Gastroesophageal sphincter (tissue), 3 donors: ENCODE results near the gene PUS1.

Experiments
- CTCF ChIP-seq, 4 experiments: fragments of 200-600 bp in 2 of 4; fragments of 450-650 bp in 2 of 4; sonication (generic) in 1 of 4; IDR thresholded peaks; one replicate each; pipeline ENCODE4 v1.5.1; 2017 to 2019; ENCODE audit warnings: antibody characterized with exemption in 4 of 4, mild to moderate bottlenecking in 2 of 4, moderate library complexity in 2 of 4
- EP300 ChIP-seq: sonication (generic); formaldehyde crosslinking; IDR thresholded peaks from one replicate; pipeline ENCODE4 v1.6.1; 2017; ENCODE audit warnings: antibody characterized with exemption, mild to moderate bottlenecking
- POLR2A ChIP-seq, 2 donors: fragments of 450-650 bp; IDR thresholded peaks; one replicate each; pipeline ENCODE4 v1.6.1; 2017; ENCODE audit warnings: antibody characterized with exemption in 2 of 2, mild to moderate bottlenecking in 2 of 2, moderate library complexity in 1 of 2
- POLR2AphosphoS5 ChIP-seq: sonication (generic); formaldehyde crosslinking; IDR thresholded peaks from one replicate; pipeline ENCODE4 v1.6.1; 2017; ENCODE audit warnings: antibody characterized with exemption

- TF ChIP-seq POLR2A (IDR thresholded peaks at IDR 0.05): no peak
- TF ChIP-seq CTCF (IDR thresholded peaks at IDR 0.05): no peak
- TF ChIP-seq POLR2AphosphoS5: no peak
- no peak for TF ChIP-seq EP300
Observed at GRCh38 chr12:131991816-131992430, 62.8 kb downstream of the PUS1 start.
